Stomach smooth muscle (tissue), 2 donors: ENCODE data around the gene CD27.

Experiments
- H3K27ac ChIP-seq: one replicate; pipeline ENCODE4 v1.7.0; 2013; ENCODE audit warnings: mild to moderate bottlenecking, low read length, inconsistent platforms
- H3K27me3 ChIP-seq, 2 donors: one replicate each; pipeline ENCODE4 v1.7.0; 2013; ENCODE audit warnings: low read length in 2 of 2; ENCODE audit not compliant: insufficient read depth in 2 of 2, control insufficient read depth in 1 of 2
- H3K36me3 ChIP-seq, 2 donors: one replicate each; pipeline ENCODE4 v1.7.0; 2013; ENCODE audit warnings: low read length in 2 of 2; ENCODE audit not compliant: control insufficient read depth in 2 of 2, insufficient read depth in 2 of 2
- H3K4me1 ChIP-seq: one replicate; pipeline ENCODE4 v1.7.0; 2013; ENCODE audit warnings: low read length; ENCODE audit not compliant: control insufficient read depth, insufficient read depth
- H3K4me3 ChIP-seq, 2 donors: one replicate each; pipeline ENCODE4 v1.7.0; 2013; ENCODE audit warnings: low read length in 2 of 2
- H3K9ac ChIP-seq, 2 donors: one replicate each; pipeline ENCODE4 v1.7.0; 2013; ENCODE audit warnings: low read length in 2 of 2, mild to moderate bottlenecking in 1 of 2
- H3K9me3 ChIP-seq, 2 donors: one replicate each; pipeline ENCODE4 v1.7.0; 2013; ENCODE audit warnings: low read length in 2 of 2; ENCODE audit not compliant: control insufficient read depth in 2 of 2
- donor health status: healthy.
- donor health status: Pancreatic carcinoma.

CD27 gene

DNA sequence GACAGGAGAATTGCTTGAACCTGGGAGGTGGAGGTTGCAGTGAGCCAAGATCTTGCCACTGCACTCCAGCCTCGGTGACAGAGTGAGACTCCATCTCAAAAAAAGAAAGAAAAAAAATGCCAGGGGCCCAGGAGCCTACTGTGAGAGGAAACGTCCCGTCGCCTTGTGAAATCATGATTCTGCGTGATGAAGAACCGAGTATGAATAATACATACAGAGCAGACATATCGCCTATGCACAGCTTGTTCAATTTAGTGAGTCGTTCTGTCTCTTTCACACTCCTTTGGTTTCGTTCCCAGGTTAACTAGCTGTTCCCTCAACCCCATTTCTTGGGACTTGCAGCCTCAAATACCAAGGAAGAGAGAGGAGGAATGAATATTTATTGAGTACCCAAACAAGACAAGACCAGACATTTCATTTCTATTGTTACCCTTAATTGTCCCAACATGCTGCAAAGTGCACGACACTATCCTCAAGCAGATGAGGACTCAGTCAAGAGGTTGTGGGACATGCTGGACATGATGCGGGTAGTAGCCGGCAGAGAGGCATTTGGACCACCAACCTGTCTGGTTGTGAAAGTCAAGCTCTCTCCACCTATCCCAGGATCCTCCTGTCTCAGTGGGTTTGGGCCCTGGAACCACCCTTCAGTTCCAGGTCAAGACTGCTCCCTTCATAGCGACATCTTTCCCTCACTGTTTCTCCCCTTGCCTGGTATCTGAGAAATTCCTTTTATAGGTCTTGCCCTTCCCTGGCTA, 8.6 kb upstream of the CD27 start:
- Histone ChIP-seq H3K9ac (no peak overlapping the region), H3K4me1 (peaks cover 1% of the 10 kb centered on the region), H3K9me3 (no peaks in the 10 kb centered on the region), H3K27ac (no peak overlapping the region), H3K27me3 (no peaks in the 10 kb centered on the region), H3K36me3 (peaks cover 8 to 10% of the 10 kb centered on the region in 2 donors), H3K4me3 (no peak overlapping the region)

DNA sequence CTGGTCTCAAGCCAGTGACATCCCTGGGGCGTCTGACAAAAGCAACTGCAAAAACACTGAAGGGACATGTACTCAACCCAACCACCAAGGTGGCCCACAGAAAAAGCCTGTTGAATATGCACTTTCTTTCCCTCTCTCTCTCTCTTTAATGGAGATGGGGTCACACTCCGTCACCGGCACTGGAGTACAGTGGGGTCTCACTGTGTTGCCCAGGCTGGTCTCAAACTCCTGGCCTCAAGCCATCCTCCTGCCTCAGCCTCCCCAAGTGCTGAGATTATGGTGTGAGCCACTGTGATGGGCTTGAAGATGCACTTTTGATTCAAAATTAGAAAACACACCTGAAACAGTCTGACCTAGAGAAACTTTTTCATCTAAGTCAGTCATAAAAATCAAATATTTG, 7.2 kb upstream of the CD27 start:
- Histone ChIP-seq H3K4me1 (no peaks in the 10 kb centered on the region), H3K9me3 (no peaks in the 10 kb centered on the region), H3K36me3 (peaks cover 11 to 16% of the 10 kb centered on the region in 2 donors), H3K9ac (no peak overlapping the region), H3K4me3 (no peak overlapping the region), H3K27ac (no peak overlapping the region), H3K27me3 (no peaks in the 10 kb centered on the region)

DNA sequence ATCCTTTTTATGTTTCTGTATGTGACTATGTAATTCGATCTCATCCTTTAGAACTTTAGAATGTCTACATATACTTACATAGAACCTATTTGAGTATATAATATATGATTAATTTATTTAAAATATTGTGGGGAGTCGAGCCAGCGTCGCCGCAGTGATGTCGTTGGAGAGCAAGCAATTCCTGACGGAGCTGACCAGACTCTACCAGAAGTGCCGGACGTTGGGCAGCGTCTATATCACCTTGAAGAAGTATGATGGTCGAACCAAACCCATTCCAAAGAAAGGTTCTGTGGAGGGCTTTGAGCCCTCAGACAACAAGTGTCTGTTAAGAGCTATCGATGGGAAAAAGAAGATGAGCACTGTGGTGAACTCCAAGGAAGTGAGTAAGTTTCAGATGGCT, 6.4 kb upstream of the CD27 start:
- H3K36me3 ChIP-seq, result peaks cover 14 to 21% of the 10 kb centered on the region in 2 donors
- H3K9ac ChIP-seq, result no peak overlapping the region
- no peak overlapping the region for H3K27ac ChIP-seq
- no peaks in the 10 kb centered on the region for H3K27me3 ChIP-seq
- H3K4me3 ChIP-seq, result no peak overlapping the region
- H3K9me3 ChIP-seq, result no peaks in the 10 kb centered on the region
- no peaks in the 10 kb centered on the region for H3K4me1 ChIP-seq

DNA sequence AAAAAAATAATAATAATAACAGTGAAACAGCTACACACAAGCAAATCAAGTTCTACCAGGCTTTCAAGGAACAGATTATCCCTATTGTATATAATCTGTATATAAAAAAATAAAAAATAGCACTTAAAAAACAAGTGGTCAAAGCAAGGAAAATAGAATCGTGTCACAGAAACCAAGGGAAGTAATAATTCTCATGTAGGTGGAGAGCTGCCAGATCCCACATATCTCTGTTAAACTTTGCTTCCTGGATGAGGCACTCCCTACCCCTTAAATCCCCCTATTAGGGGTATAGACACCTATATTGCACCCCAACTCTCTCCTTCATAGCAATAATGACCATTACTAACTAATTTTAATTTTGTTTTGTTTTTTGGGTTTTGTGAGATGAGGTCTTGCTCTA, 4.4 kb upstream of the CD27 start:
- H3K4me3 ChIP-seq, result no peak overlapping the region
- no peaks in the 10 kb centered on the region for H3K4me1 ChIP-seq
- no peak overlapping the region for H3K9ac ChIP-seq
- H3K36me3 ChIP-seq, result peaks cover 16 to 27% of the 10 kb centered on the region in 2 donors
- H3K9me3 ChIP-seq, result no peaks in the 10 kb centered on the region
- H3K27ac ChIP-seq, result no peak overlapping the region
- no peaks in the 10 kb centered on the region for H3K27me3 ChIP-seq

DNA sequence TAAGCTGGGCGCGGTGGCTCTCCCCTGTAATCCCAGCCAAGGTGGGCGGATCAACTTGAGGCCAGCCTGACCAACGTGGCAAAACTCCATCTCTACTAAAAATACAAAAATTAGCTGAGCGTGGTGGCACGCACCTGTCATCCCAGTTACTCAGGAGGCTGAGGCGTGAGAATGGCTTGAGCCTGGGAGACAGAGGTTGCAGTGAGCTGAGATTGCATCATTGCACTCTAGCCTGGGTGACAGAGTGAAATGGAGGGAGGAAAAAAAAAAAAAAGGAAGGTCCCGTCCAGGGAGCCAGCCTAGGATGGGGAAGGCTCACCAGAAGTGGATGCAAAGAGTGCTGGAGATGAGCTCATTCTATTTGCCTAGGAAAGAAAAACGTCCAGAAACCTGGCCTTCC, 1.9 kb upstream of the CD27 start:
- no peaks in the 10 kb centered on the region for H3K4me1 ChIP-seq
- no peak overlapping the region for H3K9ac ChIP-seq
- H3K9me3 ChIP-seq, result no peaks in the 10 kb centered on the region
- no peak overlapping the region for H3K4me3 ChIP-seq
- H3K27me3 ChIP-seq, result no peaks in the 10 kb centered on the region
- H3K27ac ChIP-seq, result no peak overlapping the region
- peaks cover 25 to 38% of the 10 kb centered on the region in 2 donors for H3K36me3 ChIP-seq

DNA sequence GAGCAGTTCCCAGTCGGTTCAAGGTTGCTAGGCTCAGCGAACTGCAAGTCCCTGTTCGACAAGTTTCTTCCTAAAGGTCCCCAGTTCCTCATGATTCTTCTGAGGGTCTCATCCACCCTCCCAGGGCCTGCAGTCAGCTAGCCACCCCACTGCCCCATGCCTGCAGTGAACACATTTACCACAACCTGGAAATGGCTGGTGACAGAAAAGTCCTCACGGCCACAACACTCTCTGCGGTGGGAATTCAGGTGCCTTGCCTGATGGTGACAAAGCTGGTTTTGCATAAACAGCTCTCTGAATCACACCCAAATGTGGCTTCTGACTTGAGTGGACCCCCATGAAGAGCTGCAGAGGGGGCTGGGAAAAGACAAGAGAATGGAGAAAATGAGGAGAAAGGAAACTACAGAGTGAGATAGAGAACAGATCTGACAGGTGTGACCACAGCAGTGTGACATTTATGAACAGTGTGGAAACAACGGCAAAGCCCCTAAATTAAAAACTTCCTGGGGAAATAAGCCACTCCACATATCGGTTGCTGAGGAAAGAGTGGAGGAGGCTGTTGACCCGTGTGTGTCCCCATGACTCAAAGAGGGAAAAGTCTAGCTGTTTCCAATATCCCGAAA, 1.3 kb upstream of the CD27 start:
- Histone ChIP-seq H3K4me3 (no peak overlapping the region), H3K27me3 (no peaks in the 10 kb centered on the region), H3K9ac (no peak overlapping the region), H3K4me1 (no peaks in the 10 kb centered on the region), H3K9me3 (no peaks in the 10 kb centered on the region), H3K36me3 (peaks cover 25 to 39% of the 10 kb centered on the region in 2 donors), H3K27ac (no peak overlapping the region)

DNA sequence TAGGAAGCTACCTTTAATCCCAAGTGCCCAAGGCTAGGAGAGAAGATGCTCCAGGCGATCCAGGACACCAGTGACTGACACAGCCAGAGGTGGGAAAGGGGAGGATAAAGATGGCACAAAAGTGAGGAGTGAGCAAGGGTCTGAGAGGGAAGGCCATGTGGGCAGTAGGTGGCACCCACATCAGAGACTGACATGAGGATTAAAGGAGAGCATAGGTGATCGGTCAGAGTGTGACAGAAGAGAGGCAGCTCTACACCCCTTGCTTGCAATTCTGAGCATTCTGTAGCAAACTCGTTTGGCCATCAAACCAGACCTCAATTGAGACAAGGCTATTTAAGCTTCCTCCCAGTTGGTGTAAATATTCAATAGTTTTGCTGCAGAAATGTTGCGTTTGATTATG, 724 bp upstream of the CD27 start:
- Histone ChIP-seq H3K4me3 (no peak overlapping the region), H3K36me3 (peaks cover 25 to 37% of the 10 kb centered on the region in 2 donors), H3K27ac (no peak overlapping the region), H3K9ac (no peak overlapping the region), H3K4me1 (no peaks in the 10 kb centered on the region), H3K27me3 (no peaks in the 10 kb centered on the region), H3K9me3 (no peaks in the 10 kb centered on the region)

DNA sequence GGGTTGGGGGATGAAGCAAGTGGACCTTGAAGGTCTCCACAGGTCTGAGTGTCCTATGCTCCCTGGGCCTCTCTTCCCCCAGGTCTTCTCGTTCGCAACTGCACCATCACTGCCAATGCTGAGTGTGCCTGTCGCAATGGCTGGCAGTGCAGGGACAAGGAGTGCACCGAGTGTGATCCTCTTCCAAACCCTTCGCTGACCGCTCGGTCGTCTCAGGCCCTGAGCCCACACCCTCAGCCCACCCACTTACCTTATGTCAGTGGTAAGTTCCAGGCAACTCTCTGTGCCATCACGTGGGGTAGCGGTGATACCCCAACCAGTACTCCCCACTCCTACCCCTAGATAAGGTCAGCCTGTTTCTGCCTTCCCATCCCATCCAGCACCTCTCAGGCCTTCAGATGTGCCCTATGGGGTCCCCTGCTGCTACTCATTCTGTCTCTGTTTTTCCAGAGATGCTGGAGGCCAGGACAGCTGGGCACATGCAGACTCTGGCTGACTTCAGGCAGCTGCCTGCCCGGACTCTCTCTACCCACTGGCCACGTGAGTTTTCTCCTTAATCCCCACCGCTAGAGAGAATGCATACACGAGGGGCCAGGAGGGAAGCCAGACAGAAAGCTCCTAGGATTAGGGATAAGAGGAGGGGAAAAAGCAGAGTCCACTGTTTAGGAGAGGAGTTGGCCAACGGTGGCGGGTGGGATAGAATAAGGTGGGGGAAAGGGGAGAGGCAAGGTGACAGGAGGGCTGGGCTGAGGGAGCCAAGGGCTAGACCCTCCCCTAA, 5.5 kb downstream of the CD27 start:
- no peaks in the 10 kb centered on the region for H3K9me3 ChIP-seq
- H3K4me3 ChIP-seq, result peak overlapping the region; percentile 88 to 96
- H3K27me3 ChIP-seq, result no peaks in the 10 kb centered on the region
- peak overlapping the region; percentile 98 for H3K27ac ChIP-seq
- H3K9ac ChIP-seq, result peak overlapping the region; percentile 93 to 94
- H3K36me3 ChIP-seq, result peaks cover 18 to 21% of the 10 kb centered on the region in 2 donors
- H3K4me1 ChIP-seq, result peaks cover 37% of the 10 kb centered on the region

DNA sequence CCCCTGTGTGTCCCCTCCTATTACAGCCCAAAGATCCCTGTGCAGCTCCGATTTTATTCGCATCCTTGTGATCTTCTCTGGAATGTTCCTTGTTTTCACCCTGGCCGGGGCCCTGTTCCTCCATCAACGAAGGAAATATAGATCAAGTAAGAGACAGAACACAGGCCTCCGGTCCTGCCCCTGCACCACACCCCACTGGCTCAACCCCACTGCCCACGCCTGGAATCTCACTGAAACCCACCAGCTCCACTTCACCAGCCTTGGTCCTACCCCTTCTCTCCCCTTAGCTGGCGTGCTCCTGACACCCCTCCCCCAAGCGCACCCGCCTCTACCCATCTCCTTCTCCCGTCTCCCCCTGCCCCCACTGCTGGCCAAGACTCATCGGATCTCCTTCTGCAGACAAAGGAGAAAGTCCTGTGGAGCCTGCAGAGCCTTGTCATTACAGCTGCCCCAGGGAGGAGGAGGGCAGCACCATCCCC, 6.2 kb downstream of the CD27 start:
- no peaks in the 10 kb centered on the region for H3K9me3 ChIP-seq
- peak overlapping the region; percentile 88 to 96 for H3K4me3 ChIP-seq
- peaks cover 16 to 18% of the 10 kb centered on the region in 2 donors for H3K36me3 ChIP-seq
- peaks cover 37% of the 10 kb centered on the region for H3K4me1 ChIP-seq
- no peaks in the 10 kb centered on the region for H3K27me3 ChIP-seq
- peak overlapping the region; percentile 93 to 94 for H3K9ac ChIP-seq
- peak overlapping the region; percentile 98 for H3K27ac ChIP-seq

DNA sequence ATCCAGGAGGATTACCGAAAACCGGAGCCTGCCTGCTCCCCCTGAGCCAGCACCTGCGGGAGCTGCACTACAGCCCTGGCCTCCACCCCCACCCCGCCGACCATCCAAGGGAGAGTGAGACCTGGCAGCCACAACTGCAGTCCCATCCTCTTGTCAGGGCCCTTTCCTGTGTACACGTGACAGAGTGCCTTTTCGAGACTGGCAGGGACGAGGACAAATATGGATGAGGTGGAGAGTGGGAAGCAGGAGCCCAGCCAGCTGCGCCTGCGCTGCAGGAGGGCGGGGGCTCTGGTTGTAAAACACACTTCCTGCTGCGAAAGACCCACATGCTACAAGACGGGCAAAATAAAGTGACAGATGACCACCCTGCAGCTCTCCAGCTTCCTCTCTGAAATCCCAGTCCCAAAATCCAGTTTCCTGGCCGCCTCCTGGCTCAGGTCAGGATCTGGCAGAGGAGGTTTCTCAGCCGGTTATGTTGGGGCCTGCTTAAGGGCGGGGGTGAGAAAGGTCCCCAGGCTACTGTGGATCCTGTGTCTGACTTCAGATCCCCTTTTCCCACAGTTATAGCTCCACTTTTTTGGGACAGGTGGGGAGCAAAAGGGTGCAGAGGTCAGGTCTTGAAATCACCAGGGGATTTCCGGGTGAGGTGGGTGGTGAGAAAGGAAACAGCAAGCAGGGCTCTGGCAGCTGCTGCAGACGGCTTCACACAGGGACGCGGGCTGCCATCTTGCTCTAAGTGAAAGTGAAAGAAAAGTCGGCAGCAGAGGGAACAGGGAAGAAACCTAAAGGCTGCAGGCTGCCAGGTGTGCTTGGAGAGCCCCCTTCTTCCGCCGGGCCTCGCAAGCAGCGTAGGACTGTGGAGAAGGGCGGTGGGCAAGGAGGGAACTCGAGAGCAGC, 6.8 kb downstream of the CD27 start, which contains the start of gene TAPBPL:
TSS of gene TAPBPL (plus strand) at position 695 of the 897 bp plus-strand sequence. CDS start 207 bp downstream, outside the sequence.
- Histone ChIP-seq H3K4me1 (peaks cover 37% of the 10 kb centered on the region), H3K9ac (peak within 1 kb of the TSS; percentile 93 to 94), H3K36me3 (peaks cover 10 to 12% of the 10 kb centered on the region in 2 donors)

More for the DNA sequence above, 6.8 kb downstream of the CD27 start, which contains the start of gene TAPBPL:
- peak within 1 kb of the TSS; percentile 88 to 96 for H3K4me3 ChIP-seq
- H3K27me3 ChIP-seq, result no peaks in the 10 kb centered on the region
- no peaks in the 10 kb centered on the region for H3K9me3 ChIP-seq
- peak within 1 kb of the TSS; percentile 98 for H3K27ac ChIP-seq
